Bronchial epithelial cell (primary cell): ENCODE measurements around the gene NCAM1. TPM values are rescaled to one million over a fixed set of nuclear protein-coding genes. Genes with fewer than 3 reads are reported as not detected.
A peak's percentile ranks its signal among the peaks of the same experiment; 100 is the strongest.

Source experiments
- DNase-seq: peaks from one replicate; pipeline ENCODE4 v3.0.0-alpha.2; 2010; ENCODE audit warnings: low read depth
- FAIRE-seq: peaks from 2 replicates; lab custom pipeline; 2011; peaks lifted over from hg19 to GRCh38; lab: Jason Lieb, UNC
- H3K27me3 ChIP-seq: 2 replicates; pipeline ENCODE4 v1.5.1; 2011; ENCODE audit warnings: low read length; ENCODE audit not compliant: control insufficient read depth, insufficient read depth
- H3K36me3 ChIP-seq: 2 replicates; pipeline ENCODE4 v1.5.1; 2011; ENCODE audit warnings: low read length; ENCODE audit not compliant: control insufficient read depth, insufficient read depth
- H3K4me3 ChIP-seq: 2 replicates; pipeline ENCODE4 v1.5.1; 2011; ENCODE audit warnings: mild to moderate bottlenecking, low read depth, low read length, control low read depth
- total RNA-seq: library from RNA; depleted of rRNA; stranded (reverse); fragments of >200 nt; gene quantifications from 2 replicates; pipeline ENCODE4 v1.2.1, GENCODE V29; 2014
- TF ChIP-seq, protein P1 (sequence below): IDR thresholded peaks from 2 replicates; pipeline ENCODE4 v1.5.1; 2011; ENCODE audit warnings: mild to moderate bottlenecking, moderate library complexity, low read length, control low read depth, inconsistent platforms; ENCODE audit not compliant: insufficient read depth, severe bottlenecking

Gene NCAM1
- total RNA-seq, 1 donor from 2014 or later = under 0.01 TPM

DNA sequence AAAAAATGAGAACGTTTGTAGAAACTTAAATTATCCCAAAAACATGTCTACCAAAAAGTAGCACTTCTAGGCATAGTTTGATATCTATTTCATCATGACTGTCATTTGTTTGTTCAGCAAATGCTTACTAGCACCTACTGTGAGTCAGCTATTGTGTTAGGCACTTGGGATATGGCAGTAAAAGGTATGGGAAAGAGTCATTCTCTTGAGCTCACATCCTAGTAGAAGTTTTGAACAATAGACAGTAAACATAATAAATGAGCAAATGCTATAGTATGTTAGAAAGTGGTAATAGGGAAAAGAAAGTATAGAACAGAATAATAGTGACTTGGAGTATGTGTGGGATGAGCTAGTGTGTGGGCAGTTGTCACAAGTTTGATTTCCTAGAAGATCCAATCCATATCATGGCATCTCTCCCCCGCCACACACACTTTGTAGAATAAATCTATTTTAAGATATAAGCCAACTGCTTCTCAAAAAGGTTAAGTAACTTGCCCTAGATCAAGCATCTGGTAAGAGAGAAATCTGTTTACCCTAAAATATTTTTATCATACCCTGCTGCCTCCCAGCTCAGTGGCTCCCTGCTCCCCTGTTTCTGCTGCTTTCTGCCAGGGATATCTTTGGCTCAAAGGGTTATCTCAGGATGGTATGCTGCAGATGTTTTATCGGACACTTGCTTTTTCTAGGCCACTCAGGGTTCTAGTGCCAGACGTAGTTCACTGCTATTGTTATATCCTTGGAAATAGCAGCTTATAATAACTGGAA lies 129.7 kb downstream of the NCAM1 start:
- DNase-seq (peak; percentile 54), FAIRE-seq (no peak)
- Histone ChIP-seq H3K27me3 (no peaks in the 10 kb centered on the region), H3K4me3 (no peak overlapping the region), H3K36me3 (no peaks in the 10 kb centered on the region)
- TF ChIP-seq, protein P1, sequence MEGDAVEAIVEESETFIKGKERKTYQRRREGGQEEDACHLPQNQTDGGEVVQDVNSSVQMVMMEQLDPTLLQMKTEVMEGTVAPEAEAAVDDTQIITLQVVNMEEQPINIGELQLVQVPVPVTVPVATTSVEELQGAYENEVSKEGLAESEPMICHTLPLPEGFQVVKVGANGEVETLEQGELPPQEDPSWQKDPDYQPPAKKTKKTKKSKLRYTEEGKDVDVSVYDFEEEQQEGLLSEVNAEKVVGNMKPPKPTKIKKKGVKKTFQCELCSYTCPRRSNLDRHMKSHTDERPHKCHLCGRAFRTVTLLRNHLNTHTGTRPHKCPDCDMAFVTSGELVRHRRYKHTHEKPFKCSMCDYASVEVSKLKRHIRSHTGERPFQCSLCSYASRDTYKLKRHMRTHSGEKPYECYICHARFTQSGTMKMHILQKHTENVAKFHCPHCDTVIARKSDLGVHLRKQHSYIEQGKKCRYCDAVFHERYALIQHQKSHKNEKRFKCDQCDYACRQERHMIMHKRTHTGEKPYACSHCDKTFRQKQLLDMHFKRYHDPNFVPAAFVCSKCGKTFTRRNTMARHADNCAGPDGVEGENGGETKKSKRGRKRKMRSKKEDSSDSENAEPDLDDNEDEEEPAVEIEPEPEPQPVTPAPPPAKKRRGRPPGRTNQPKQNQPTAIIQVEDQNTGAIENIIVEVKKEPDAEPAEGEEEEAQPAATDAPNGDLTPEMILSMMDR = no peak

DNA sequence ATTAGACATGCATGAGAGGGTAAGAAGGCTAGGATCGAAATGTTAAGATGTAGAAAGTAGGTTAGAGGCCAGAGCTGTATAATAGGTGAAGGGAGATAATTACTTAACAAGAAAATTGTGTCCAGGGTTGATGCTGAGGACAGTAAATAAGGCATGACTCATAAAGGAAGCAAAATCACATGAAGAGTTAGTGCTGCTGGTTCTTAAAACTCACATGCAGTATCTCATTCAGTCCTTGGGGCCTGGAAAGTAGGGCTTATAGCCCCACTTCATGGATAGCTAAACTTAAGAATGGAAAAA lies 130.2 kb downstream of the NCAM1 start:
- Histone ChIP-seq H3K36me3 (no peaks in the 10 kb centered on the region), H3K4me3 (no peak overlapping the region), H3K27me3 (no peaks in the 10 kb centered on the region)
- FAIRE-seq (no peak), DNase-seq (peak; percentile 12)
- TF ChIP-seq, protein P1 = no peak

DNA sequence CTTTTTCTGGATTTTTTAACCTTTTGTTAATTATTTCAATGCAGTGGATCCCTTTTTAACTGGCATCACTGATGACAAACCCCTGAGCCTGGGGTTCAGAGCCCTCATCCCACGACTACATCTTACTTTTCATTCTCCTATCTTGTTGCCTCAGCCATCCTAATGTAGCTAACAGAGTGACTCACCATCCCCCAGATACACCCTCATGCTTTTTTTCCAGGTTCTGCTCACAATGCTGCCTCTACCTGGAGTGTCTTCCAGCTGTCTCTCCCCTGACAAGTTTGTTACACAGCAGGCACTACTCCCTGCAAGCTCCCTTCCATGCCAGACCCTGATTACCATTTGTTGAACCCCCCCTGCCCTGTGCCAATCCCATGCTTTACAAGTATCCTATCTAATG lies 135.4 kb downstream of the NCAM1 start:
- Histone ChIP-seq H3K27me3 (no peaks in the 10 kb centered on the region), H3K4me3 (no peak overlapping the region), H3K36me3 (no peaks in the 10 kb centered on the region)
- no peak for DNase-seq
- FAIRE-seq = peak; percentile 32
- TF ChIP-seq, protein P1 = no peak

DNA sequence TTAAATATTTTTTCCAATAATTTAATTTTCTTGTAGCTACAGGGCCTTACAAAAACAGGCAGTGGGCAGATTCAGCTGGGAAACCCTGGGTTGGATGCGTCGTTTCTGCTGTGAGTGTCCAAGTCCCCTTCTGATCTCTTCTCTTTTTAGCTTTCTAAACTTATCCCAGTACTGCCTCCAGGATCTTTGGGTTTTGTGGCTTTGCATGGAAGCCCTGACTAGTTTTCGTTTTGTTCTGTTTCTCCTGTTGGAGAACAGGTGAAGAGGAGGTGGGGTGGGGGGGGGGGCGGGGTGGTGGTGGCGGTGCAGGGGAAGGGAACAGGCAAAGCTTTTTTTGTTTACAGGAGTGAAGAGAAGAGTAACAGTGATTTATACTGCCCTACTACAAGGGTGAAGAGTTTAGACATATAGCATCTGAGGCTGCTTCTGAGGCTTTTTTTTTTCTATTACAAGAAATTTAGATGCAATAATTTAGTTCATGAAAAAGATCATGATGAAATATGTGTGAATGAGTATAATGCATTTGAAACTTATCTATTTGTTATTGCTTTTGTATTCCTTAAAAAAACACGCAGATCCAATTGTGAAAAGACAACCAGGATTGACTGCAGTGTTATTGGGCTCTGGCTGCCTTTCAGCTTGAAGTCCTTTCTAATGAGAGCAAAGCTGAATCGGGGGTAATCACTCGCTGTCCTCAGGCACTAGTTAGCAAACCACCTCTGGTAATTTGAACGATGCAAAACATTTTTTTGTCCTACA lies 142.9 kb downstream of the NCAM1 start:
- H3K4me3 ChIP-seq = no peak overlapping the region
- FAIRE-seq (no peak), DNase-seq (no peak)
- TF ChIP-seq, protein P1 = no peak
- no peaks in the 10 kb centered on the region for H3K36me3 ChIP-seq
- H3K27me3 ChIP-seq = no peaks in the 10 kb centered on the region

DNA sequence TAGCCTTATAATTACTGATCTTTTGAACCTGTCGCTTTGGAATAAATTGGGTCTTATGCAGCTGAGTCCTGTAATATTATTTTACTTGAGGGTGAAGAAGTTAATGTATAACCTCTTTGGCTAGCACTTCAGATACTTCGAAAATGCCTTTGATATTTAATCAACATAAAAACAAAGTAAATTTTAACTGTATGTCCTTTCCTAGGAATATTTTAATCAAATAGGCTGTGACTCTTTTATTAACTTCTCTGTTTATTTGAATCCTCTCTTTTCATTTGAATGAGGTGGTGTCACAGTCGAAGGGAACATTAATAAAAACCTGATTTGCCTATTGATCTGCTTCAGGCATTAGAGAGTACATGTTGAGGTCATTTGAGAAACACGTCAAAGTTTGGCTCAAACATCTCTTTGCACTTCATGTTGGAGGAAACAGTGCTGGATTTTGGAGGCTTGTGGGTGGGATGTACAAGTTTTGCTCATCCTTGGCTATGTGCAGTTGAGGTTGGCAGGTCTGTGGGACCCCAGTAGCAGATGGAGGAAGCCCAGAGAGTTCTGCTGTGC lies 143.6 kb downstream of the NCAM1 start:
- no peak for DNase-seq
- TF ChIP-seq, protein P1 = no peak
- H3K36me3 ChIP-seq = no peaks in the 10 kb centered on the region
- no peak overlapping the region for H3K4me3 ChIP-seq
- no peaks in the 10 kb centered on the region for H3K27me3 ChIP-seq
- FAIRE-seq = no peak
